SH-SY5Y (cell line): ENCODE results near the gene ZXDC.

Experiments used
- GATA2 ChIP-seq: IDR thresholded peaks from 2 replicates; pipeline ENCODE4 v1.6.1; 2011; ENCODE audit warnings: mild to moderate bottlenecking, low read depth, low read length
- GATA3 ChIP-seq: IDR thresholded peaks from 2 replicates; pipeline ENCODE4 v1.6.1; 2011; ENCODE audit warnings: low read depth, mild to moderate bottlenecking, low read length, moderate library complexity

GRCh38 chr3:126439968-126440708 is 35.6 kb downstream of the ZXDC start:
- TF ChIP-seq GATA2 (no peak), GATA3 (no peak)
